Activated T-cell treated with anti-CD3 and anti-CD28 coated beads, Interleukin-2, amount 50 U/mL, for 4 hours (primary cell): ENCODE results near the gene EN2. TPM values are rescaled to one million over a fixed set of nuclear protein-coding genes. Genes with fewer than 3 reads are reported as not detected.

Experiments used
- ATAC-seq, 2 donors: fragments of 200-7000 bp; cut with Tn5 transposase; one replicate each; pipeline ENCODE4 v1.10.0; 2021
- DNase-seq: peaks from one replicate; pipeline ENCODE4 v3.0.0-alpha.2; 2020
- H3K27me3 Mint-ChIP-seq: one replicate; pipeline ENCODE4 v1.8.0; 2021; ENCODE audit warnings: low read depth, mixed read lengths
- H3K36me3 Mint-ChIP-seq: one replicate; pipeline ENCODE4 v1.8.0; 2022; ENCODE audit warnings: mixed read lengths; ENCODE audit not compliant: insufficient read depth
- H3K4me1 Mint-ChIP-seq: one replicate; pipeline ENCODE4 v1.8.0; 2021; ENCODE audit warnings: low read depth, mixed read lengths
- H3K4me3 Mint-ChIP-seq: one replicate; pipeline ENCODE4 v1.8.0; 2021; ENCODE audit warnings: mild to moderate bottlenecking, moderate library complexity, mixed read lengths
- H3K9me3 Mint-ChIP-seq: one replicate; pipeline ENCODE4 v1.8.0; 2021; ENCODE audit warnings: mixed read lengths
- total RNA-seq, 3 donors: library from RNA; stranded (reverse); gene quantifications; one replicate each; pipeline ENCODE4 v1.2.1, GENCODE V29; 2021

EN2 gene
- total RNA-seq, 3 donors from 2014 or later, result not detected

GRCh38 chr7:155470686-155471638 lies 13.0 kb downstream of the EN2 start:
- peaks cover 14% of the 10 kb centered on the region for H3K4me1 Mint-ChIP-seq
- DNase-seq (no peak), ATAC-seq (peak; percentile 23 to 29)
- H3K9me3 Mint-ChIP-seq, result peaks cover 3% of the 10 kb centered on the region
- peaks cover 86% of the 10 kb centered on the region for H3K27me3 Mint-ChIP-seq
- no peaks in the 10 kb centered on the region for H3K36me3 Mint-ChIP-seq
- no peak overlapping the region for H3K4me3 Mint-ChIP-seq

DNA sequence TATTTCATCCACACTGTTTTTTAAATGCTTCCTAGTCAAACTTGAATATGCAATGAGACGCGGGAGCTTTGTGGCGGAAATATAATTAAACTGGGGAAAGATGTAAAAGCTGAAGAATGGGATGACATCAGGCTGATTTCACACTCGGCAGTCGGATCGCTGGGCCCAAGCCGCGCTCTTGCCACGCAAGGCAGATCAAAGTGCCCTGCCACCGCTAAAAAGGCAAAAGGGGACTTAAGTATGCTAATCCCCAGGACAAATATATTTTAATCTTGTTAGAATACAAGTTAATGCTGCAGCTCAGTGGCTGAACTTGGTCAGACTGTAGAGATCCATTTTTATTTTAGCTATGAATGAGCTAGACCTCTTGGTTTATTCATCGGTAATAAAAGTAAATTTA lies 13.8 kb downstream of the EN2 start:
- ATAC-seq, result no peak
- H3K4me3 Mint-ChIP-seq, result no peak overlapping the region
- peaks cover 14% of the 10 kb centered on the region for H3K4me1 Mint-ChIP-seq
- no peak for DNase-seq
- H3K36me3 Mint-ChIP-seq, result no peaks in the 10 kb centered on the region
- H3K9me3 Mint-ChIP-seq, result peaks cover 5% of the 10 kb centered on the region
- peaks cover 89% of the 10 kb centered on the region for H3K27me3 Mint-ChIP-seq

GRCh38 chr7:155477476-155477875 lies 19.5 kb downstream of the EN2 start:
- DNase-seq (no peak), ATAC-seq (peak; percentile 74 to 82)
- Mint-ChIP-seq H3K9me3 (peaks cover 12% of the 10 kb centered on the region), H3K27me3 (peaks cover 63% of the 10 kb centered on the region), H3K4me1 (peaks cover 2% of the 10 kb centered on the region), H3K36me3 (no peaks in the 10 kb centered on the region), H3K4me3 (no peak overlapping the region)

DNA sequence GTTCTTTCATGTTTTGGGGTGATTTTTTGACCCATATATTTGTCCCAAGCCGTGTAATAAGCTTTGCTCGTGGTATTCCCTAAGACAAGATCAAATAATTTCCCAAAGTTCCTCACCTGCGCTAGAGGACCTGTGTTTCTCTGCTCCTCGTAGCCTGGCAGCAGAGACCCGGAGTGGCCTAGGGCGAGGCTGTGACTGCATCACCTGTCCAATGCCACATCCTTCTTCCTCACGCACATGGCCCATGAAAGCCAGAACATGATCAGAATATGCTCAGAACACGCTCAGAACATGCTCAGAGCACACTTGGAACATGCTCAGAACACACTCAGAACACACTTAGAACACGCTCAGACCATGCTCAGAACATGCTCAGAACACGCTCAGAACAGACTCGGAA lies 23.8 kb downstream of the EN2 start:
- no peak for ATAC-seq
- H3K4me1 Mint-ChIP-seq, result peaks cover 4% of the 10 kb centered on the region

DNA sequence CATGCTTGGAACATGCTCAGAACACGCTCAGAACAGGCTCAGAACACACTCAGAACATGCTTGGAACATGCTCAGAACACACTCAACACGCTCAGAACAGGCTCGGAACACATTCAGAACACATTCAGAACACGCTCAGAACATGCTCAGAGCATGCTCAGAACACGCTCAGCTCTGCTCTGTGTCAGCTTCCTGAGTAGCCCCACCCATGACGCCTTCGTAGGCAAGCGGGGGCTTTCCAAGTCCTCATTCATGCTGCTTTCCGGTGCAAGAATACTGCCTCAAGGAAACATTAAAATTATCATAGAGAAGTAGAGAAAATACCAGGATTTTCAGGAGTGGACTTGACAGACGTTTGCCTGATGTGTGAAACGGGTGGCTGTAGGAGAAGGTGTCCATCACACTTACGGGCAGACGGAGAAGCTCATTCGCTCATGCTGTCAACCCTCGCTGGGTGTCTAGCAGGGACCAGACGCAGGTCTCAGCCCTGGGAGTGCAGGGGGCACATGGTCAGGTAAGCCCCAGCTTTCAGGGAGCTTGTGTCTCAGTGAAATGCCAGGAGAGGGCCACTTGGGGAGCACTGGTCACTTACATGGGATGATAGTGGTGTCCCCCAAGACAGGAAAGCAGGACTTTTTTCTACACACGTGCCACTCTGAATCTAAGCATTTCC lies 24.7 kb downstream of the EN2 start:
- Mint-ChIP-seq H3K9me3 (peaks cover 7% of the 10 kb centered on the region), H3K4me3 (no peak overlapping the region), H3K36me3 (no peaks in the 10 kb centered on the region), H3K4me1 (peaks cover 2% of the 10 kb centered on the region), H3K27me3 (peaks cover 43% of the 10 kb centered on the region)
- DNase-seq, result no peak
- peak in 1 of 2 donors; percentile 62 for ATAC-seq

More for the DNA sequence above, 23.8 kb downstream of the EN2 start:
- Mint-ChIP-seq H3K36me3 (no peaks in the 10 kb centered on the region), H3K9me3 (peaks cover 7% of the 10 kb centered on the region), H3K27me3 (peaks cover 41% of the 10 kb centered on the region), H3K4me3 (no peak overlapping the region)
- DNase-seq, result no peak

DNA sequence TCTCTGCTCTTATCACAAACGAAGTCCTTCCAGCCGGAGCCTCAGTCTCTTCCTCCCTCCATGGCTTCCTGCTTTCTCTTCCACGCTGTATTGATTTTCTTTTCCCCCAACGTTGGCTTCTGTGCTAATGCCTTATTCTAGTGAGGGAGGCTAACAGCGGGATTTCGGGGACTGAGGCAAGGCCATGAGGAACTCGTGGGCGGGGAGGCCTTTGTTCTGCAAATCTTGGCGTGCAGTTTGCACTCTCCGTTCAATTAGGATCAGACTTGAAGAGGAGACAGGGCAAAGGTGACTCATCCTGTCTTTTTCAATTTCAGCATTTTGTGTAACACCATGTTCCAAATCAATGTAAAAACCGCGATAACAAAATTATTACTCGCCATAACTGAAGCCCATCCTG lies 25.3 kb downstream of the EN2 start:
- ATAC-seq, result peak in 1 of 2 donors; percentile 25

DNA sequence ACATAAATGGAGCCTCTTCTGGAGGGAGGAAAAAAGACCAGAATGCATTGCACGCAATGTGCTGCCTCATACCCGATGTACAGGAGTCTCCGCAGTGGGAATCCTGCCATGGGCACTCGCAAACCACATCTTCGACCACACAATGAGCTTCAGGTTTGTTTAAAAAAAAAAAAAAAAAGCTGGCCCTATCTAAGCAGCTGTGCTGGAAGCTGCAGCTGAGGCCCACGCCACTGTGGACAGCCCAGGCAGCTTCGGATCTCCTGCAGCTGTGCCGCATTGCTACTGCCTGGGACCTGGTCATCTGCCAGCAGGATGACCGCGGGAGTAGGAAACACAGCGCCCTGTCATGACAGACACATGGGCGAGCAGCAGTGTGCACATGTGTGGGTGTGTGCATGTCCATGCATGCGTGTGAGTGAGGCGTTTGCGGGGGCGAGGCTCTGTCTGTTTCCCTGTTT lies 26.0 kb downstream of the EN2 start:
- no peaks in the 10 kb centered on the region for H3K36me3 Mint-ChIP-seq
- no peak overlapping the region for H3K4me3 Mint-ChIP-seq
- H3K27me3 Mint-ChIP-seq, result peaks cover 46% of the 10 kb centered on the region
- H3K4me1 Mint-ChIP-seq, result peaks cover 2% of the 10 kb centered on the region
- peaks cover 7% of the 10 kb centered on the region for H3K9me3 Mint-ChIP-seq
- DNase-seq (no peak), ATAC-seq (no peak)

More for the DNA sequence above, 25.3 kb downstream of the EN2 start:
- Mint-ChIP-seq H3K27me3 (peaks cover 48% of the 10 kb centered on the region), H3K36me3 (no peaks in the 10 kb centered on the region), H3K4me1 (peaks cover 2% of the 10 kb centered on the region), H3K4me3 (no peak overlapping the region), H3K9me3 (peaks cover 7% of the 10 kb centered on the region)
- DNase-seq, result no peak

- Mint-ChIP-seq H3K9me3 (peaks cover 7% of the 10 kb centered on the region), H3K4me1 (peaks cover 4% of the 10 kb centered on the region), H3K36me3 (no peaks in the 10 kb centered on the region), H3K27me3 (peaks cover 45% of the 10 kb centered on the region), H3K4me3 (no peak overlapping the region)
- ATAC-seq (no peak), DNase-seq (no peak)
These were observed 26.8 kb downstream of the EN2 start for GRCh38 chr7:155484483-155485399.

- Mint-ChIP-seq H3K9me3 (peaks cover 5% of the 10 kb centered on the region), H3K4me1 (peaks cover 17% of the 10 kb centered on the region), H3K36me3 (no peaks in the 10 kb centered on the region), H3K27me3 (peaks cover 50% of the 10 kb centered on the region), H3K4me3 (no peak overlapping the region)
- ATAC-seq (no peak), DNase-seq (no peak)
These were observed 29.0 kb downstream of the EN2 start for GRCh38 chr7:155486783-155487508.

DNA sequence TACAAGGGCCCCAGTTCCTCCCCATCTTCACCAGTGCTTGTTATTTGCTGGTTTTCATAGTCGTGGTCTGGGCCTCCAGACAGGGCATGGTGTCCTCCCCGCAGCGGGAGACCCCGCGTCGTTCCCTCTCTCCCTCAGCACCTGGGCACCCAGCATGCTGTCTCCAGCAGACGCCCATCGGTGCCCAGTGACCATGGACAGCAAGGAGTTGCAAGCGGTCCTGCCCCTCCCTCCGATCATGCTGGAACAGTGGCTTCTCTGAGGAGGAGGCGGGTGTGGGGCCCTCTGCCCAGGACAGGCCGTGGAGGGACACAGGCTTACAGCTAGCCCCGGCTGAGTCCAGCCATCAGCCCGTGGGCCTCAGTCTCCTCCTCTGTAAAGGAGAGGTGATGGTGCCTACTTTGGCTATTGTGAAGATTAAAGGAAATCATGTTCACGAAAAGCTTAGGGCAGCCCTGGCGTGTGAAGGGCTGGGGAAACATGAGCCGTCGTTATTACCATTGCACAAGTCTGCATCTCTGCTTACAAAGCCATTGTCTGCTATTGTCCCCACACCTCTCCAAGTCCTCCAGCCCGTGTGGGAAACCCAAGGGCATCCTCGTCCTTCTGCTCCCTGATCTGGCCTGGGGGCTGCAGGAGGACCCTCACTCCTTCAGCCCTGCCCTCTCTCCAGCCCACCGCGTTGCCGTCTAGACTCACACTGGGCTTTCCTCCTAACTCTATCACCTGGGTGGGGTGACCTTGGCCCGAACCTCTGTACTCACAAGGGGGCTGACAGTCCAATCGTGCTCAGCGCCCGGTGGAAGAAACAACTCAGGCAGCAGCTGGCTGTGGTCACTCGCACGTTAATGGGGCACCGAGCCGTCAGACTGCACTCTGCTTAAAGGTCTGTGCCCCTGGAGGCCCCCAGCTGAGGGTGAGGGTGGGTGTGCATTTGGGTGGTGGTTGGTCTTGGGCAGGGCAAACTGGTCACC lies 29.9 kb downstream of the EN2 start:
- no peaks in the 10 kb centered on the region for H3K9me3 Mint-ChIP-seq
- H3K4me3 Mint-ChIP-seq, result no peak overlapping the region
- H3K27me3 Mint-ChIP-seq, result peaks cover 51% of the 10 kb centered on the region
- DNase-seq (no peak), ATAC-seq (no peak)
- H3K4me1 Mint-ChIP-seq, result peaks cover 19% of the 10 kb centered on the region
- no peaks in the 10 kb centered on the region for H3K36me3 Mint-ChIP-seq

DNA sequence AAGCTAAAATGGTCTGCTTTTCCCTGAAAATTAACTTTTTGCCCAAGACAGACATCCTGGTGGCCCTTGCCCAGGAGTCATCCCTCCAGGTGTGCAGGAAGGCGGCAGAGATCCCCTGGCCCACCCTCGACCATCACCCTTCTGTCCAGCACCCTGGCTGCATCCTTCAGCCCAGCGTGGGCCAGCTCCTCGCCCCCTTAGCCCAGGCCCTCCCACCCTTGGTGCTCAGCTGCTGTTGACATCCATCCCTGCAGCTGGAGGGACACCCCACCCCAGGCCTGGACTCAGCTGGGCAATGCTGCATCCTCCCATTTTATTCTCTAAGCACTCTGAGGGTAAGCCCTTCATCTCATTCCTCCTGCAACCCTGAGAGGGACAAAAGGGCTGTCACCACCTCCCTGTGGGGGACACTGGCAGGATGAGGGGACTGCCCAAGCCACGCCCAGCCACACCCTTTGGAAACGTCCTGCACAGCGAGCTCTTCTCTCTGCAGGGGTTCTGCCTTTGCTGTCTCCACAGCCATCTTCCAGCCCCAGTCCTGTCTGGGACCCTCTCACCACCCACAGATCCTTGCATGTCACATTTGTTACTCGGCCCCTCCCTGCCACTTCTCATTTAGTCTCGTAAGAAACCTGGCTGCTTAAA lies 30.7 kb downstream of the EN2 start:
- Mint-ChIP-seq H3K4me3 (no peak overlapping the region), H3K9me3 (no peaks in the 10 kb centered on the region), H3K36me3 (no peaks in the 10 kb centered on the region), H3K27me3 (peaks cover 54% of the 10 kb centered on the region), H3K4me1 (peaks cover 17% of the 10 kb centered on the region)
- DNase-seq (no peak), ATAC-seq (no peak)

GRCh38 chr7:155489158-155489840 lies 31.4 kb downstream of the EN2 start:
- Mint-ChIP-seq H3K27me3 (peaks cover 55% of the 10 kb centered on the region), H3K4me1 (peaks cover 17% of the 10 kb centered on the region), H3K36me3 (no peaks in the 10 kb centered on the region), H3K9me3 (no peaks in the 10 kb centered on the region), H3K4me3 (peak overlapping the region; percentile 25)
- ATAC-seq, result no peak
- no peak for DNase-seq
